Aorta (tissue), 5 donors: Measurements from ENCODE around the gene PDE4A. TPM values are rescaled to one million over a fixed set of nuclear protein-coding genes. Genes with fewer than 3 reads are reported as not detected.

Experiments
- ATAC-seq: fragments of 200-7000 bp; cut with Tn5 transposase; one replicate; pipeline ENCODE4 v1.9.1; 2022; ENCODE audit warnings: moderate library complexity; ENCODE audit not compliant: low FRiP score
- DNase-seq, 2 donors: peaks; one replicate each; pipeline ENCODE4 v3.0.0-alpha.2; 2020
- H3K27ac ChIP-seq, 2 donors: one replicate each; pipeline ENCODE4 v1.5.1; 2013; ENCODE audit warnings: low read length in 2 of 2, mild to moderate bottlenecking in 2 of 2, moderate library complexity in 2 of 2, control low read depth in 1 of 2, inconsistent platforms in 1 of 2, low read depth in 1 of 2
- H3K27me3 ChIP-seq, 2 donors: one replicate each; pipeline ENCODE4 v1.6.1; 2013; ENCODE audit warnings: control low read depth in 1 of 2, low read length in 1 of 2, mild to moderate bottlenecking in 1 of 2, moderate library complexity in 1 of 2; ENCODE audit not compliant: insufficient read depth in 2 of 2, control insufficient read depth in 1 of 2
- H3K36me3 ChIP-seq, 2 donors: one replicate each; pipeline ENCODE4 v1.6.1; 2013; ENCODE audit warnings: control low read depth in 1 of 2, low read length in 1 of 2, mild to moderate bottlenecking in 1 of 2; ENCODE audit not compliant: insufficient read depth in 2 of 2, control insufficient read depth in 1 of 2
- H3K4me1 ChIP-seq, 2 donors: one replicate each; pipeline ENCODE4 v1.6.1; 2013; ENCODE audit warnings: low read length in 2 of 2, control low read depth in 1 of 2, mild to moderate bottlenecking in 1 of 2, moderate library complexity in 1 of 2; ENCODE audit not compliant: insufficient read depth in 2 of 2, control insufficient read depth in 1 of 2
- H3K4me3 ChIP-seq, 2 donors: one replicate each; pipeline ENCODE4 v1.5.1; 2013; ENCODE audit warnings: low read length in 2 of 2, control low read depth in 1 of 2, mild to moderate bottlenecking in 1 of 2
- H3K9me3 ChIP-seq: one replicate; pipeline ENCODE4 v1.6.1; 2013; ENCODE audit warnings: mild to moderate bottlenecking, low read length; ENCODE audit not compliant: control insufficient read depth
- WGBS, 2 donors: extraction: QIAGEN DNeasy Blood & Tissue Kit; methylation state at CpG; one replicate each; pipeline ENCODE4 v1.1.7; 2013; 5-methylcytosine and 5-hydroxymethylcytosine counted together
- intact Hi-C, 2 donors: fragments of 100-400 bp; cut with DNase I; formaldehyde crosslinking; loops; one replicate each; pipeline versions ENCODE4 v1.14.2 to v1.15.0; 2022
- polyA plus RNA-seq, 2 donors: library from polyadenylated mRNA; stranded (reverse); fragments of 200-250 nt; gene quantifications; one replicate each; pipeline ENCODE4 v1.2.3, GENCODE V29; 2013
- total RNA-seq, 2 donors: library from RNA; stranded (reverse); fragmentation: NEBNext Ultra II Directional; extraction: Animal tissue kit (Norgen Biotek cat#: 25700); gene quantifications; one replicate each; pipeline ENCODE4 v1.2.1, GENCODE V29; 2021
- donor health status: healthy with polysubstance abuse.
- donor health status: Bipolar disorder and iron deficiency.
- donor health status: DM: no; HTN: no; CAD: no.
- donor health status: DM: no; HTN: no; CAD: no.
- donor health status: DM: yes; HTN: yes; CAD: no.

PDE4A gene
- total and polyA plus RNA-seq, 4 donors = 8.6 to 30.2 (median 13.0) TPM

DNA sequence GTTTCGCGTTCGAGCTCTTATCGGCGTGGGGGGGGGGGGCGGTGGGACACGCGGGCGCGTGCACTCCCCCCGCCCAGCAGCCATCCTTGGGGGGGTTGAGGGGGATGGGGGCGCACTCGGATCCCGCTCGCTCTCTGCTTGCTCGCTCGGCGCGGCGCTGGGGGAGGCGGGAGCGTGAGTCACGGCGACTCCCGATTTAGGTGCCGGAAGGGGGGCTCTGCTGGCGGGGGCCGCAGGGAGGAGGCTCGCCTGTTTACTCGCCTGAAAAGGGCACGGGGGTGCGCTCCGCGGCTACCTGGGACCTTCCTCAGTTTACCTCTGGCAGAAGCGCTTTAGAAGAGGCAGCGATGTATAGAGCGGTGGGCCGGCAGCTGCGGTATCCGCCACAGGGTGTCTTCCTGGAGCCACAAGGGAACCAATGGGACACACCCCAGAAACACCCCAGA, 1.1 kb upstream of the PDE4A start:
- Histone ChIP-seq H3K27ac (no peak overlapping the region), H3K9me3 (peaks cover 3% of the 10 kb centered on the region), H3K36me3 (no peaks in the 10 kb centered on the region), H3K4me3 (no peak overlapping the region), H3K4me1 (no peaks in the 10 kb centered on the region), H3K27me3 (no peaks in the 10 kb centered on the region)
- intact Hi-C loops = no loop called here
- WGBS, 2 donors = 1% methylated on average over 22 to 40 of the region's 40 CpGs
- ATAC-seq (no peak), DNase-seq (peak in 1 of 2 donors; percentile 83)

DNA sequence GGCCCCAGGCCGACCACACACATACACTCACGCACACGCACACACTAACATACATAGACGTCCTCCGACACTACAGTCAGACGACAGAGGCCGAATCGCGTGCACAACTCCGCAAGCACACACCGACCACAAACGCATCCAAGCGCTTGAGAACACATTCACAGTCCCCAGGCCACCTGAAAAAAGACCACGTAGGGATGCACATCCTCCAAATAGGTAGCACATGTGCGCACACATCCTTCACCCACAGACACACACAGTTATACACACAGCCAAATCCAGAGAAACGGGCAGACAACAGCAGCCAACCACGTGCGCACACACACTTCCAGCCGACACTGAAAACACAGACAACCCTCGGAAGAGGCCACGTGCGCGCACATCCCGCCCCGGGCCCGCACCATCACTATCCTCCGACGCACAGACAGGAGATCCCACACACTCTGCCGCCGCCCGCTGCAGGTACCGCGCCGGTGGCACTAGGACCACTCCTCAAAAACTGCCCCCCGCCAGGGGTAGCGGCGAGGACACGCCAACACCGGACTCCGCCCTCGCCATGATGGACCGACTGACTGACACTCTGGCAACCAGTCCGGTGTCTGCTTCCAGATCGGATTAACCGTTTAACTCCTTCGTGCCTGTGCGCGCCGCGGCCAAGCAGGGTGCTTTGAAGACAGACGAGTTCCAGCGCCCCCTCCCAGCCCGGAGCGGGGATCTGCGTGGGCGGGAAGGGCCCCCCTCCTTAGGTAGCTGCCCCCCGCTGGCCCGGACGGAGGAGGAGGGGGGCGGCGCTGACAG, 493 bp upstream of the PDE4A start:
- no peak overlapping the region for H3K4me3 ChIP-seq
- intact Hi-C loops = no loop called here

DNA sequence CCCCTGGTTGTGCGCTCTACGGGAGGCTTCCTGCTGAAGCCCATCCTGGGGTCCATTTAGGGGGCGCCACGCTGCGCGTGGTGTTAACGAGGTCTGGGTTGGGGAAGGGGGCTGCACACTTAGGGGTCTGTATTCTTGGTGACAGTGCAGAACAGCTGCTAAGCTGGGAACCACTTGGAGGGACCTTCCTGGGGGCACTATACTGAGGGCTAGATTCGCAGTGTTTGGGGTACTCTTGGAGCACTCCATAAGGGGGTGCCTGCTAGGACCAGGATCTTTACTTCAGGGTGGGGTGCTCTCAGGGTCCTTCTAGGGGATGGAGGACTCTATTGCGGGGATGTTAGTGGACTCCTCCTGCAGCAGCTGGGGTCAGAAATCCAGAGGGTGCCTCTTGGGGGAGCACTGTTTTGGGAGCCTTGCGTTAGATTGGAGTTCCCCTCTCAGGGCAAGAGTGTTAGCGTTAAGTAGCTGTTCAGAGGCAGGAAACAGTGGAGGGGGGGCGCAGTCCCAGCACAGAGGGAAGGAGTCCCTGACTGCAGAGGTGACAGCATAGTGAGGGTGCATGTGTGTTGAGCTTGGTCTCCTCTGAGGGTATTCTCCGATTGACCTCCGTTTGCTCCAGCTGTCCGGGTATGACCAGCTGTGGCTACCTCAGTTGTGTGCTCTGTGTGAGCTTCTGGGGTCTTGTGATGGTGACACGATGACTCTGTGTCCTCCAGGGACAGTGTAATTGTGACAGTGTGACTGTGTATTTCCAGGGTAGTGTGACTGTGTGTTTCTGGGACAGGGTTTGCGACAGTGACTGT, 1.1 kb downstream of the PDE4A start:
- H3K9me3 ChIP-seq = no peaks in the 10 kb centered on the region
- ATAC-seq (no peak), DNase-seq (no peak)
- no peaks in the 10 kb centered on the region for H3K27me3 ChIP-seq
- no peaks in the 10 kb centered on the region for H3K36me3 ChIP-seq
- no peaks in the 10 kb centered on the region for H3K4me1 ChIP-seq
- WGBS, 2 donors = 23 to 24% methylated on average over 17 of the region's 17 CpGs
- H3K4me3 ChIP-seq = no peak overlapping the region
- intact Hi-C loops = no loop called here
- H3K27ac ChIP-seq = no peak overlapping the region

More for the DNA sequence above, 493 bp upstream of the PDE4A start:
- no peak for DNase-seq
- Histone ChIP-seq H3K9me3 (no peaks in the 10 kb centered on the region), H3K4me1 (no peaks in the 10 kb centered on the region), H3K27me3 (no peaks in the 10 kb centered on the region), H3K36me3 (no peaks in the 10 kb centered on the region), H3K27ac (no peak overlapping the region)
- 1% methylated on average over 57 to 61 of the region's 61 CpGs for WGBS, 2 donors
- ATAC-seq = no peak

DNA sequence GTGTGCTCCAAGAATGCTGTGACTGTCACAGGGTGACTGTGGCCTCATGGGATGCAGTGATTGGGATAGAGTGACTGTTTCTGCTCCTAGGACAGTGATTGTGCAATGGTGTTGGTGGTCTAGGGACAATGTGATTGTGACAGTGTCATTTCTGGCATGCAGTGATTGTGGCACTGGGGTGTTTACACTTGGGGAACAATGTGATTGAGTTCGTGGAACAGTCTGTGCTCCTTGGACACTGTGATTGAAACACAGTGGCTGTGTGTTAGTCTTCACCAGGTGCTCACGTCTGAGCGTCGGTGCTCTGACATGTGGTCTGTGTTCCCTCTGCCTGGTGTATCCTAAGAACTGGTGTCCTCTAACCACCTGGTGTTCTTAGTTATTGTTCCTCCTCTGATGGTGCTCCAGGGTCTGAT, 1.7 kb downstream of the PDE4A start:
- ATAC-seq (no peak), DNase-seq (no peak)
- 45 to 52% methylated on average over 4 of the region's 4 CpGs for WGBS, 2 donors
- Histone ChIP-seq H3K4me3 (no peak overlapping the region), H3K27me3 (no peaks in the 10 kb centered on the region), H3K9me3 (no peaks in the 10 kb centered on the region), H3K36me3 (no peaks in the 10 kb centered on the region), H3K27ac (no peak overlapping the region), H3K4me1 (no peaks in the 10 kb centered on the region)
- intact Hi-C loops = no loop called here

DNA sequence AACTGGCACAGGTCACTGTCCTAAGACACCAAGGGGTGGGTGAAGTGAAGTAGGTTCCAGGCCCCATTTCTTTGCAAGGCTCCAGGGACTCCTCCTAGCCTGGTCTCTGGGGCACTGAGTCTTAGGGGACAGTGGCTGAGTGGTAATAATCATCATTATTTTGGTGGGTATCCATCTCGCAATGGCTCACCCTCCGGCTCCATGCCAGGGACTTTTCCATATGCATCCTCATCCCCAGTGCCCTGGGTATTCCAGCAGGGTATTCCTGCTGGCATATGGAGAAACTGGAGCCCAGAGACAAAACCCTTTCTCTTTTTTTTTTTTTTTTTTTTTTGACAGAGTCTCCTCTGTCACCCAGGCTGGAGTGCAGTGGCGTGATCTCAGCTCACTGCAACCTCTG, 2.5 kb downstream of the PDE4A start:
- DNase-seq (no peak), ATAC-seq (no peak)
- Histone ChIP-seq H3K36me3 (no peaks in the 10 kb centered on the region), H3K9me3 (no peaks in the 10 kb centered on the region), H3K4me3 (no peak overlapping the region), H3K4me1 (no peaks in the 10 kb centered on the region), H3K27me3 (no peaks in the 10 kb centered on the region), H3K27ac (no peak overlapping the region)
- intact Hi-C loops = no loop called here
- WGBS, 2 donors = 68 to 72% methylated on average over 3 of the region's 3 CpGs

DNA sequence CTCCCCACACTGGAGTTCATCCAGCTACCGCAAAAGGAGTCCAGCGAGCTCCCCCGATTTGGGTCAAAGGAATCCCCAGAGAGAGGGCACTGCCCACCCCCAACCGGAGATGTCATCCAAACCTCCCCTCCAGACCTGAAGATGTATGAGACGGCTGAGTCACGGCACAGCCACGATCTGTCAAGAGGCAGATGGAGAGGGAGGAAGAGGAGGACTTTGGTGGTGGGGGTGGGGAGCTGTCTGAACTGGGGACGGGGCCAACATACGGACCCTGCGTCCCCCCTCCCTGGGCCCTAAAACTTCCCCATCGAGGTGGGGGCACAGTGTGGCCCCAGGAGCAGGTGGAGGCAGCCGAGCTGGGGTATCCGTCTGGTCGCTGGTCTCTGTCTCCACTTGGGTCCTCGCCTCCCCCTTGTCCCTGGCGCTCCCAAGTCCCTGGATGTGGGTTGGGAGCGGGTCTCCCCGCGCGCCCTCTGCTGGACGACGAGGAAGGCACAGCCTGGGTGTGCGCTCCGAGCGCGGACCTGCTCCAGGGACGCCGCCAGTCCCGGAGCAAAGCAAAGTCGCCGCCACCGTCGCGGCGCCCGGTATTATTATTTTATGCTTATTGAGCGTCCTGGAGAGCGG, 3.8 kb downstream of the PDE4A start:
- H3K4me3 ChIP-seq = no peak overlapping the region
- H3K27ac ChIP-seq = no peak overlapping the region
- intact Hi-C loops = no loop called here
- no peaks in the 10 kb centered on the region for H3K9me3 ChIP-seq
- H3K27me3 ChIP-seq = no peaks in the 10 kb centered on the region
- DNase-seq (peak; percentile 87 to 94), ATAC-seq (peak; percentile 91)
- 2 to 3% methylated on average over 37 to 38 of the region's 38 CpGs for WGBS, 2 donors
- H3K4me1 ChIP-seq = no peaks in the 10 kb centered on the region
- H3K36me3 ChIP-seq = no peaks in the 10 kb centered on the region

DNA sequence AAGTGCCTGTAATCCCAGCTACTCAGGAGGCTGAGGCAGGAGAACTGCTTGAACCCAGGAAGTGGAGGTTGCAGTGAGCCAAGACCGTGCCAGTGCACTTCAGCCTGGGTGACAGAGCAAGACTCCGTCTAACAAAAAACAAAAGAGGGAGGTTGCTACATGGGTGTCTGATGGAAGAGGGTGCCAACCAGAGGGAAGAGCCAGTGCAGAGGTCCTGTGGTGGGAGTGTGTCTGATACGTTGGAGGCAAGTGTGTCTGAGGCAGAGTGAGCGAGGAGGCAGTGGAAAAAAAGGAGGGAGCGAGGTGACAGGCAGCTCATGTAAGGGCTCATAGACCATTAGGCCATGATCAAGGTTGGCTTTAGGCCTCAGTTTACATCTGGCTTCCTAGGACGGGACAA, 6.8 kb downstream of the PDE4A start:
- Histone ChIP-seq H3K9me3 (no peaks in the 10 kb centered on the region), H3K27ac (no peak overlapping the region), H3K4me3 (no peak overlapping the region), H3K27me3 (no peaks in the 10 kb centered on the region), H3K36me3 (no peaks in the 10 kb centered on the region), H3K4me1 (no peaks in the 10 kb centered on the region)
- intact Hi-C loops = no loop called here
- DNase-seq = no peak
- ATAC-seq = no peak
- 83 to 85% methylated on average over 6 of the region's 6 CpGs for WGBS, 2 donors

DNA sequence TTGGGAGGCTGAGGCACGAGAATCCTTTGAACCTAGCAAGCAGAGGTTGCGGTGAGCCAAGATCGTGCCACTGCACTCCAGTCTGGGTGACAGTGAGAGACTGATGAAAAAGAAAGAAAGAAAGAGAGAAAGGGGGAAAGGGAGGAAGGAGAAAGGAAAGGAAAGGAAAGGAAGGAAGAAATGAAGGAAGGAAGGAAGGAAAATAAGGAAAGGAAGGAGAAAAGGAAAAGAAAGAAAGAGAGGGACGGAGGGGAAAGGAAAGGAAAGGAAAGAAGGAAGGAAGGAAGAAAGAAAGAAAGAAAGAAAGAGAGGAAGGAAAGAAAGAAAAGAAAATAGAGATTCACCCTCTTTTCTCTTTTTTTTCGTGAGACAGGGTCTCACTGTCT, 8.7 kb downstream of the PDE4A start:
- WGBS, 2 donors = 50 to 62% methylated on average over 5 of the region's 5 CpGs
- H3K4me1 ChIP-seq = no peaks in the 10 kb centered on the region
- H3K27ac ChIP-seq = no peak overlapping the region
- ATAC-seq (no peak), DNase-seq (no peak)
- no peak overlapping the region for H3K4me3 ChIP-seq
- H3K27me3 ChIP-seq = no peaks in the 10 kb centered on the region
- no peaks in the 10 kb centered on the region for H3K36me3 ChIP-seq
- no peaks in the 10 kb centered on the region for H3K9me3 ChIP-seq
- intact Hi-C loops = no loop called here
